Ovary (tissue), 3 donors: Measurements from ENCODE around the gene RPN2.

ENCODE experiments used
- CTCF ChIP-seq, 3 donors: fragments of 450-650 bp in 2 of 3; fragments of 200-600 bp in 1 of 3; IDR thresholded peaks; one replicate each; pipeline versions ENCODE4 v1.5.1 to v1.8.0; 2016 to 2022; ENCODE audit warnings: antibody characterized with exemption in 3 of 3, mild to moderate bottlenecking in 1 of 3
- POLR2A ChIP-seq: fragments of 450-650 bp; IDR thresholded peaks from one replicate; pipeline ENCODE4 v1.6.1; 2017; ENCODE audit warnings: antibody characterized with exemption, mild to moderate bottlenecking, moderate library complexity
- donor health status: DM: no; HTN: no; CAD: no.

- no peak for TF ChIP-seq CTCF (IDR thresholded peaks at IDR 0.05)
- no peak for TF ChIP-seq POLR2A
These were observed 83.4 kb downstream of the RPN2 start for GRCh38 chr20:37262505-37262904.
